GM19468 (cell line): ENCODE data around the gene SERGEF.

Experiments
- ATAC-seq: cut with Tn5 transposase; IDR thresholded peaks from one replicate; pipeline ENCODE4 v1.9.1; 2021; ENCODE audit warnings: mild to moderate bottlenecking, moderate library complexity, moderate number of reproducible peaks; ENCODE audit not compliant: unreplicated experiment; ENCODE audit errors: extremely low read depth

The SERGEF gene

DNA sequence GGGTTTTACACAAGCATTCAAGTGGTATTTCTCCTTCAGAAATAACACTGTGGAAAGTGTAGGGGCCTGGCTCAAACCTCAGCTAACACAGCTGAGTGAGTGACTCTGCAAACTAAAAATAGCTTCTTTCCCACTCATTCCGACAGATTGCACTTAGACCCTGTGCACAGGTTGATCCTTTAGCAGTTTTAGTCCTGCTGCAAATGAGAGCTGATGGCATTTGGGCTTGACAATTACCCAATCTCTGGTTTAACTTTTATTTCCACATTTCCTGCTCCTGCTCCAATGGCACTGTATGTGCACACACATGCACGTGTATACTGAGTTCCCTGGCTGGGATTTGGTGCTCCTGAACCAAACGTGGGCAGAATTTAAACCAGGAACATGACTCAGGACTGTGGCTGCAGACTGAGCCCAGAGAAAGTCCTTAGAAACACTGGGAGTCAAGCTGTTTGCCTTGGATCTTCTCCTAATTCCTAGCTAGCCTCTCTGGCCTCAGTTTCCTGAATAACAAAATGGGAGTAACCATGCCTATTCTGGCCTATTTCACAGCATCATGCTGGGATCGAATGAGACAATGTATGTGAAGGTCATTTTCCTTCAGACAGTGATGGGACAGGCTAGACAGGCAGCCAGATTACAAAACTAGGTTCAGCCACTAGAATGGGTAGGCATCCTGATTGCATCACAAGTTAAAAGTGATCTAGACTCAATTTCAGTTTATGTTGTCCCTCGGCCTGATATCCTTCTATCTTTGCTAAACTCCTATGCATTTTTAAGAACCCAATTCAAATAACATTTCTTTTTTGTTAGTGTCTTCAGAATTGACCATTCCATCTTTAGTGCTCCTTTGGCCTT lies 58.2 kb downstream of the SERGEF start:
- no peak for ATAC-seq

DNA sequence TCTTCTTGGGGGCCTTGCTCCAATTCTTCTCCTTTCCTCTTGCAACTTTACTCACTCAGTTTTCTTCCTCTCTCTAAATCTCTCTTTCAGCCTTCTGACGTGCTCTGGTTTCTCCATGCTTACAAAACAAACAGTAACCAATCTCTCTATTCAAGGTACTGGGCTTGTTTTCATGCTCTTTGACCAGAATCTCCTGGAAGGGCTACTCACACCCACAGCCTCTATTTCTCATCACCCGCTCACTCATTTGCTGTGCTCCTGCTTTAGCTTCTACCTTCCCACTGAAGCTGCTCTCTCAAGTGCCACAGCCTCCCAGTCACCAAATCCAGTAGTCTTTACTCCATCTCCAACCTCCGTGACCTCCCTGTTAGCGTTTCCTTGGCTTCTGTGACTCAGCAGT lies 60.4 kb downstream of the SERGEF start:
- no peak for ATAC-seq

DNA sequence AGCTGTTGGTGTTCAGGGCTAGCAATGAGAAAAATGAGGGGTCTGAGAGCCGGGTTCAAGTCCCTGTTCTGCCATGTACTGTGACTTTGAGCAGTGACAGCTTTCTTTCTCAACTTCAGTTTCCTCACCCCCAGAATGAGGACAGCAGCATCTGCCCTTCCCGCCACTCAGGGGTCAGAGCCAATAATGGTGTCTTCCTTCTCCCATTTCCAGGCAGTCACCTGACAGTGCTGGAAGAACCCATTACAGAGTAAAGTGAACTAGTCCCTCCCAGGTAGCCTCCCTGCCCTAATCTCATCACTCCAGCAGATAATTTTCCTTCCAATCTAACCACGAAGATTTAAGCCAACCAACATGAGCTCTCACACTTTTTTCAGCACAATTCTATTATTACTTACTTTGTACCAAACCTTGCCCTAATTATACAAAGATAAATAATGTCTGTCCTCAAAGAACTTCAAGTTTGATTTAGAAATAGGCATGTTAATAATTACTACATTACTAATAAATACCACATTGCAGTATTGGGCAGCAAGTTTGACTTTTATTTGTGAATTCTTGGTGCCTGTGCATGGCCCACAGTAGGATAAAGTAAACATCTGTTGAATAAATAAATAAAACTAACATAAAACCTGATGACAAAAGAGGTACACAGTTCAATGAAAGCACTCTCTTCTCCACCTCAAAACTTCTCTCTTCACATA lies 61.0 kb downstream of the SERGEF start:
- no peak for ATAC-seq

DNA sequence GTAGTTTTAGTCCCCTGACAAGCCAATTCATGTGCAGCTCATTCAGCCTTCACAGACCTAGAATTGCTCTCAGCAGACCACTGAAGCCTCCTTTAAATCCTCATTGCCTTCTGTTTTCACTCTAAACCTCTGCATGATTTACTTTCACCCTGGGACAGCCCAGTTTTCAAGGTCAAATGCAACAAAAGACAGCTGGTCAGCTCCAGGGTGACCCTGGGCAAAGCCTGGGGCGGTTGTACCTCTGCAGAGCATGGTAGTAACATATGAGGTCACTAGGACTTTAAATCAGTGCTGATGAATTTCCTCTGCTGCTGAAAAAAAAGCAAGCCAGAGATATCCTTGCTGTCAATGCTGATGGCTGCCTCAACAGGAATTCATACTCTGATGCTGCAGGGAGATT lies 62.2 kb downstream of the SERGEF start:
- no peak for ATAC-seq

DNA sequence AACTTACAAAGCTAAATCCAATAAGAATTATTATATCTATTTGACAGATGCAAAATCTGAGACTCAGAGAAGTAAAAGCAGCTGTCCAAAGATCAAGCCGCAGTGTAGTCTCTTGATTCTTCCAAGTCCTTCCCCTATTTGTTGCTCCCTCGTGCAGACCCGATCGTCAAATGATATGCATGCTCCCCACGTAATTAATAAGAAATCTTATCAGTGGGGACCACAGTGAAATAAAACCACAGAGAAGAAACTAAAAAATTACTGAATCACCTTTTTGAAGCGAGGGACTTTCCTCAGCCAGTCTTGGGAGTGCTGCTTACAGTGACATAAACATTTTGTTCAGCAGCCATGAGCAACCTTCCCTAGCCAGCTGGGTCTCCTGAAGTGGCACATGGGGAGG lies 64.6 kb downstream of the SERGEF start:
- ATAC-seq, result no peak

DNA sequence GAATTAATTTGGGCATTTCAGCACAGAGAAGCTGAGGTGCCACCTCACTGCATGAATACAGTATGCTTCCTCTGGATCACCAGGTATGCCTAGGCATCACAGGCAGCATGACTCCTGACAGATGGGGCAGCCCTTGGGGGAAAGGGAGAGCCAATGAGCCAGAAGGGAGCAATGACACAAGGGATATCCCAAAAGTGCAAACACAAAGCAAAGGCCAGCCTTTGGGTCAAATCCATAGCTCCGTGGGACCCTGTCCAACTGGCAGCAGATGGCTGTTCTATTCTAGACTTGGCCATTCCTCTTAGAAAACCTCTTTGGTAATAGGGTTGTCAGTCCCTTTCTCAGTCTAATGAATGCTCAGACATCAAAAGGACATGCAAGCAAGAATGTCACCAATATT lies 73.3 kb downstream of the SERGEF start:
- ATAC-seq, result no peak

DNA sequence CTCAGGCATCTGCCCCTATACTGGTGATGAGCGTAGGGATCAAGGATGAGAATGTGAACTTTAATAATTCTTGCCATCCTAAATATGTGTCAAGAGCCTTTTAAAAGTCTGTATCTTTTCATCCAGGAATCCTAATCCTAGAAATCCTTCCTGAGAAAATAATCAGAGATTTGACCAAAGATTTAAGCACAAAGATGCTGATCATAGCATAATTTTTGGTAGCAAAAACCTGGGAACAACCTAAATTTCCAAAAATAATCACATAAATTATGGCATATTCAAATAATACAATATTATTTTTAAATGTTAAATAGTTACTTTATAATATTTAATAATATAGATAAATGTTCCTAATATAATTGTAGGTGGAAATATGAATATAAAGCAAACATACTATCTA lies 76.1 kb downstream of the SERGEF start:
- no peak for ATAC-seq

DNA sequence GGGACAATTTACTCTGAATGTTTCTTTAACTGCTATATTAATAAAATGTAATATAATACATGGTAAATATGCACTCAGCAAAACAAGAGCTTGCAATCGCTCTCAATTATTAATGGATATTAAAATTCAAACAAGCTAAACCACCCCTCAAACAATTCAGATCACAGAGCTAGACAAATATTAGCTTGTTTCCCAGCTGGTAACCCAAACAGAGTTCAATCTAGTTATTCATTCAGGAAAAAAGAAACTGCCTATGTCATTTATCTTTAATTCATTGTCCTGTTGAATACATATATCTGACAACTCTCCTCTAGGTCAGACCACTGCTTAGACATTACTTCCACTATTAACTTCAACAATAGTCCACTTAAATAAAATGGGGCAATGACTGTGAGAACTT lies 78.7 kb downstream of the SERGEF start:
- no peak for ATAC-seq

DNA sequence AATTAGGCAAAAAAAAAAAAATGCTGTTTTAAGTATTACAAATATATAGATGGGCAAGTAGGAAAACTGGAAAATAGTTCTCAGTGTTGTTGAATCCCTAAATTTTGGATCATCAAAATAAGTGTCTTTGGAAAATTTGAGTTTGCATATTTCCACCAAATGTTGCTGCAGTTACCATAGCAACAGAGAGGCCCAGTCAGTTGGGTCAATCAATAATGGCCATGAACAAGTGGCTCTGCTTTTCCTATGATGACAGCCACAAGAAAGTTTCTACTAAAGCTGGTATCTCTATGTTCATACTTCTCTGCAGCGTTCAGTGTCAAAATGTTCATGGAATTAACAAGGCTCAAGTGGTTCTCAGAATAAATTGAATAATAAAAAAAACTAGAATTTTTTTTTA lies 79.1 kb downstream of the SERGEF start:
- ATAC-seq, result no peak

DNA sequence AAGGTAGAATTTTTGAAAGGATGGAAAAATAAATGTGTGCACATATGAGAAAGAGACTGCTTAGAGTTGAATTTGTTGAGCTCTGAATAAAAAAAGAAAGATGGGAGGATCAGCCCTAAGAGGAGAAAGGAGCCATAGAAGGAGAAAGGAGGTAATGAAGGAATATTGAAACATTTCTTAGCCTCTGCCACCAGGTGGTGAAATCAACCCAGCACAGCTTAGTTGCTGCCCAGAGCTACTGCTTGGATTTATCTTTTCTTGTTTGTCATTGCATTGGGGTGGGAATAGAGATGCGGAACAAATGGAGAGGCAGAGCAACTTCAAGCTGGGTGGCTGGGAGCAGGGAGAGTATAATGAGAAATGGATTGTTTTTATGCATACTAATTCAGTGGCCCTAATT lies 80.4 kb downstream of the SERGEF start:
- ATAC-seq, result no peak

DNA sequence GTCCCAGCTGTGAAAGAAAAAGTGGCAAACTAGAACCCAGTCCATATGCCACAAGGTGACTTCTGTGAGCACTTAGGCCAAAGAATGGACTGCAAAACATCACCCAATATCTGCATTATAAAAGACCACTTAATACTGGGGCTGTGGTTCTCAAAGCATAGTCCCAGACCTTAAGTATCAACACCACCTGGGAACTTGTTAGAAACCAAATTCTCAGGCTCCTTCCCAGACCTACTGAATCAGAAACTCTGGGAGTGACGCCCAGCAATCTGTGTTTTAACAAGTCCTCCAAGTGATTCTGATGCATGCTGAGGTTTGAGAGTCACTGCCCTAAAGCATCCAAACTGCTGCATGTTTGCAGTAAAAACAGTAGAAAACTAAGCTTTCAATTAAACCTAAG lies 81.3 kb downstream of the SERGEF start:
- ATAC-seq, result no peak

DNA sequence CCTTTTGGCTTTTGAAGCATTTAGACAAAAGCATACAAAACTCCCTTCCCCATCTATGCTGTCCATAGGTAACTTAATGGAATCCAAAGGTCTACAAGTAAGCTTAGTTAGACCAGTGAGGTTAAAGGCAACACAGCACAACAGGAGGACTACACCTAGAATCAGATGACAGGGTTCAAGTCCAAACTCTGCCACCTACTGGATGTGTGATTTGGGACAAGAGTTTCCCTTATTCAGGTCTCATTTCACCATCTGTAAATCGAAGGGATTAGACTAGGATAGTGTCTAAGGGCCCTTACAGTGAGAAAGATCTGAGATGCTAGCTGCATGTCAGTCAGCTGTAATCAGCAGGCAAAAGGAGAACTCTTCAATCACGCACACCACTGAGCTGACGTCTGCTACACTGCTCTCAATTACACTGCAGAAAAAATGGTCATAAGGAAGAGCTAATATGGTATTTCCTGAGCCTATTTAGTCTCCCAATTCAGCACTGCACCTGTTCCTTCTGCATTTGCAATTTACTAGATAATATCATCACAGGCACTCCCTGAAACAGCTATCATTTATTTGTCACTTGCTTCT lies 82.2 kb downstream of the SERGEF start:
- no peak for ATAC-seq

DNA sequence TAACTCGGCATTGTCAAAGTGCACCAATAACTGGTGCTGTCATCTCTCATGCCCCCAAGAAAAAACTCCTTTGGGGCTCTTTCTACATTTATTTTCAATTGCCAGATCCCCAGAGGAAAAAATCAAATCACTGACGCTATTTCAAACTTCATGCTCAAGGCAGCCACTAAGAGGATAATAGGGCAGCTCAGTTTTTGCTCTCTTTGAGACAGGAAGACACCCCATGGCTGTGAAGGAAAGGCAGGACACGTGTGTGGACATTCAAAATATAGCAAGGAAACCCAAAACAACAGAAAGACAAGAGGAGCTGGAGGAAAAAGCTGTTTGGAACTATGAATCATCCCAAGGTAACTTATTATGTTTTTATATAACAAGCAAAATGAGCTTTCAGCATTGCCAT lies 83.7 kb downstream of the SERGEF start:
- ATAC-seq, result no peak

DNA sequence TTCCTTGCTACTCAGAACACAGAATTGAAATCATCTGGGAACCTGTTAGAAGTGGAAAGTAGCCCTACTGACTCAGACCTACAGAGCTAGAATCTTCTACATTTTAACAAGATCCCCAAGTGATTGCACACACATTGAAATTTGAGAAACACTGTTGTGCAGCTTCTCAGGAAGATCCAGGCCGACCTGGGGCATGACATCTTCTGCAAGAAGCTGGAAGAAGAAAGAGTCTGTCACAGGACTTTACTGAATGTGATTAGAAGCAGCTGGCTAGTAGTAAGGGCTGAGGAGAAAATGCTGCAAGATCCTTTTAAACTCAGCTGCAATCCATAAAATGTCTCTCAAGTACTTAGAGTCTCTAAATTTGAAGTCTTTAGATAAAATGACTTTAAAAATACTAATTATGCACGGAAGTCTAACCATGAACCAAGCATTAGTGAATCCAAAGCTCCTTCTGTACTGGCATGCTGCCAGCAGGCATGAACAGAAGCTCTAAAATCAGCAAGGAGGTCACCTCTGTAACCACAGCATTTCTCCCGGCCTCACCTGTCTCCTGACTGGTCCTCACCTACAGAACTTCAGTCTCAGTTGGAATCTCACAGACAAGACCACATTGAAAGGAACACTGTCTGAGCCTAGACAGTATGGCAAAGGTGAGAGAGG lies 85.0 kb downstream of the SERGEF start:
- ATAC-seq, result no peak

DNA sequence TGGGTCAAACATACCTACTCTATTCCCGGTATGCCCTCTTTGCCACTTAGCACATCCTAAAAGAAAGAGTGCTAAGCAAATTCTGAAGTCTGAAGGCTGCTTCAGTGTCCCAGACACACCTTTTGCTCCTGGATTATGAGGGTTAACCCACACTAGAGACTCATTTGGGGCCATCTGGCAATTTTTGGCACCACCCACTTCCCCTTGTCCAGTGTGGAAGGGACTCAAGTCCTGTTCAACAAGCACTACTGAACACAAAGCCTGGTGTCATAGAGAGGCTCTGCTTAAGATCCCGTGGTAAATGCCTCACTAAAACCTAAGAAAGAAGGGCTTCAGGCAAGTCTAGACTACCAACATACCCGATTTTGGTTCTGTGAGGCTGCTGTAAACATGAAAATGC lies 85.8 kb downstream of the SERGEF start:
- no peak for ATAC-seq

DNA sequence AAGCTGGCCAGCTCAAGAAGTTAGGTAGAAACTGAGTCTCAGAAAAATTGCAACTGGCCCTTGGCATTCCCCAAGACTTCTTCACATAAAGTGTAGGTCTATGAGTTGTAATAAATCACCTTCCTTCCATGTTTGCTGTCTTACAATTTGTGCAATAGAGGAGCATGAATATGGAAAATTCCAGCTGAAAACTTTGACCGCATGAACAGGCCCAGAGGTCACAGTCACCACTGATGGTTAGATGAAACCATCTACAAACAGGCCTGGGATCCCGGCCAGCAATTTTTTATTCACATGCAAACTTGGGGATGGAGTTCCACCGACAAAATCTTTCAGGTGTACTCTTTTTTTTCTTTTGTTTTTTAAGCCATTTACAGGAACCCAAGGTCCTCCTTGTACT lies 88.1 kb downstream of the SERGEF start:
- ATAC-seq, result no peak

DNA sequence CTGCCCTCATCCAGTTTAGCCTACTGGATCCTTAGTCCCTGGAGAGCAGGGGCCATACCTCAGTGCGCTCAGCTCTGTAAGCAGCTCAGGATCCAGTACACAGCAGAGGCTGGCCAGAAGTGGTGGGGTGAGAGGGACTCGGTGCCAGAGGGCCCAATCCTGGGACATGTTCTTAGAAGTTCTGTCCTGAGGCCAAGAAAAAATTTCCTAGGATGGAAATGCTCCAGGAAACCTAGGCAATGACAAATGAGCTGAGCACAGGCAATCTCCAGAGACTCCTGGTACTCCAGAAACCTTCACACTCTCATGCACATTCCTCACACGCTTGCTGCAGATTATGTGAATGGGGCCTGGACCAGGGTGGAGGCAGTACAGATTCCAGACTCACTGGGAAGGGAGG lies 89.6 kb downstream of the SERGEF start:
- ATAC-seq, result no peak

DNA sequence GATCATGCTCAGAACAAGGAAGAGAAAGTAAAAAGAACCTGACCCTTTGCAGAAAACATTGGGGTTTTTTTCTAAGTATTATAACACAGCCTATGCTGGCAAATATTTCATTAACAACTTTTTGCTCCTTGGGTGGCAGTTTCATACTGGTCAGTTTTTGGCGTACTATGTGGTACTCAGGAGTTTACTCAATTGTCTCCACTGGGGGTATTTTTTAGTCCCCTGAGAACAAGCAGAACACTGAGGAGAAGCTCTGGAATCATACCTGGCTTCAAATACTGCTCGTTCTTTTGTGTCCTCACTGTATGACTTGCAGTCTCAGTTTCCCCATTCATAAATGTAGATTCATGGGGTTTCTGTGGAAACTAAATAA lies 90.4 kb downstream of the SERGEF start:
- no peak for ATAC-seq

DNA sequence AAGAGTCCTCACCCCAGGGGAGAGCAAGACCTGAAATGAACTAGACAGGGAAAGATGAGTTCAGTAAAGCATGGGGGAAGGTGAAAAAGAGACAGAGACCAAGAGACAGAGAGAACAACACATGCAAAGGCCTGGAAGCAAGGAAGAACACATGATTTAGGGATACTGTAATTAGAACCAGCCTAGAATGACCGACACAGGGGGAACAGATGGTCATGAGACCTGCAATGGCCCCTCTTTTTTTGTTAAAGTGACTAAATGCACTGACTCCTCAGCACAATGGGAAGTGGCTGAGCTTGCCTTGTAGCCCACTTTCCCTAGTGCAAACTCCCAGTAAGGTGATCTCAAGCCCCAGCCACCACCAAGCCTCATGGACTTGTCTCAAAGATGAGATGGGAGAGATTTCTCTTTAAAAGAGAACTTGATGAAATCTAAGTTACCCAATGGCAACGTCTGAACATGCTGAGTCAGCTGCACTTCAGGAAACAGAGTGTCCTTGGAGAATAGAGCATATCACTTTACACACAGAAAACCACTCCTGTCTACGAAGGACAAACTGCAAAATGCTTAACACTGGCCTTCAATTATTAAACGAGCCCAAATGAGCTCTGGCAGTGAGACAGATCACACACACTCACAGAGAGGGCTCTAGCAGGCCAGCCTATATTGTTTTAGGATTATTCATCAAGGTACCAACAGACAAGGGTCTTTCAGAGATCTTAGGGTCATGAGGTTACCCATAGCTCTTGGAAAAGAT lies 91.0 kb downstream of the SERGEF start:
- ATAC-seq, result no peak

DNA sequence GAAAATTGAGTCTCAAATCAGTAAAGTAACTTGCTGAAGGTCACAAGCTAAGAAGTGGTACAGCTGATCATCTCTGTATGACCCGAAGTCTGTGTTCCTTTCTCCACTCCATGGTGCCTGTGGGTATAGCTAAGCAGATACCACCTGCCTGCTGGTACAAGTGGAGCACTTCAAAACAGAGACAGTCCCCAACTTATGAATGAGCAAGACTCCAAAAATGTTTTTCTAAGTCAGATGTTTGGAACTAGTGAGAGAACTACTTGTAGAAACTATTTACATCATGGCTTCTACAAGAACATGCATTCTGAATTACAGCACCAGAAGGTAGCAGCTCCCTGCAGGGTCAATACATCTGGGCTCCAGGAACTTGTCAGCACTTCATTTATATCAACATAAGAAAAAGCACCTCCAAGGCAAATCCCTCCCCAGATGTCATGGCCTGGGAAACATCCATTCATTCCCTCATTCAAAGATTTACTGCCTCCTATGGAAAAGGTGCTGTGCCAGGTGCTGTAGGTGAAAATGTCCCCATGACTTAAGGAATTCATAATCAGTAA lies 94.7 kb downstream of the SERGEF start:
- no peak for ATAC-seq
